Peyer's patch (tissue), 4 donors: Measurements from ENCODE around the gene SUGP2.

Experiments
- POLR2A ChIP-seq, 2 donors: fragments of 450-650 bp; IDR thresholded peaks; one replicate each; pipeline ENCODE4 v1.5.1; 2017; ENCODE audit warnings: antibody characterized with exemption in 2 of 2, mild to moderate bottlenecking in 2 of 2, moderate library complexity in 2 of 2
- TF ChIP-seq, protein P1 (sequence below), 6 experiments: fragments of 450-650 bp in 4 of 6; fragments of 200-600 bp in 2 of 6; sonication (generic) in 1 of 6; IDR thresholded peaks; one replicate each; pipeline ENCODE4 v1.5.1; 2017 to 2019; ENCODE audit warnings: antibody characterized with exemption in 6 of 6, mild to moderate bottlenecking in 3 of 6, moderate library complexity in 1 of 6

DNA sequence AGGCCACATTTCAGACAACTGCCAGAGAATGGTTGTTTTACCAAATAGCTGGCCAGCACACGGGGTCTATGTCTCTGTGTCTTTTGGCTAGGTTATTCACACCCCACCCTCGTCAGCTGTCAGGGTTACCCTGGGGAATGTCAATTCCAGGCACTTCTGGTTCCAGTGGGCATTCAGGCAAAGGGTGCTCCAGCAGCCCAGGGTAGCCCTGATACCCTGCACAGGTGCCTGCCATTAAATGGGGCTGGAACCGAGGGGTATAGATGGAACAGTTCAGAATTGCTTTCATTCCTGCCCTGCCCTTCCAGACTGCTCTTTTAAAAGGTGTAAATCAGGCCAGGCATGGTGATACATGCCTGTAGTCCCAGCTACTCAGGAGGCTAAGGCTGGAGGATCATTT, 49.1 kb downstream of the SUGP2 start:
- TF ChIP-seq, protein P1, sequence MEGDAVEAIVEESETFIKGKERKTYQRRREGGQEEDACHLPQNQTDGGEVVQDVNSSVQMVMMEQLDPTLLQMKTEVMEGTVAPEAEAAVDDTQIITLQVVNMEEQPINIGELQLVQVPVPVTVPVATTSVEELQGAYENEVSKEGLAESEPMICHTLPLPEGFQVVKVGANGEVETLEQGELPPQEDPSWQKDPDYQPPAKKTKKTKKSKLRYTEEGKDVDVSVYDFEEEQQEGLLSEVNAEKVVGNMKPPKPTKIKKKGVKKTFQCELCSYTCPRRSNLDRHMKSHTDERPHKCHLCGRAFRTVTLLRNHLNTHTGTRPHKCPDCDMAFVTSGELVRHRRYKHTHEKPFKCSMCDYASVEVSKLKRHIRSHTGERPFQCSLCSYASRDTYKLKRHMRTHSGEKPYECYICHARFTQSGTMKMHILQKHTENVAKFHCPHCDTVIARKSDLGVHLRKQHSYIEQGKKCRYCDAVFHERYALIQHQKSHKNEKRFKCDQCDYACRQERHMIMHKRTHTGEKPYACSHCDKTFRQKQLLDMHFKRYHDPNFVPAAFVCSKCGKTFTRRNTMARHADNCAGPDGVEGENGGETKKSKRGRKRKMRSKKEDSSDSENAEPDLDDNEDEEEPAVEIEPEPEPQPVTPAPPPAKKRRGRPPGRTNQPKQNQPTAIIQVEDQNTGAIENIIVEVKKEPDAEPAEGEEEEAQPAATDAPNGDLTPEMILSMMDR (IDR thresholded peaks at IDR 0.05) = no peak
- no peak for TF ChIP-seq POLR2A (IDR thresholded peaks at IDR 0.05)
